Kidney (tissue), 14 donors: ENCODE measurements around the gene NDUFA11. TPM values are rescaled to one million over a fixed set of nuclear protein-coding genes. Genes with fewer than 3 reads are reported as not detected.

Experiments
- DNase-seq, 5 donors: peaks; one replicate each; pipeline ENCODE4 v3.0.0-alpha.2; 2013 to 2020
- FAIRE-seq: peaks from 2 replicates; lab custom pipeline; 2012; peaks lifted over from hg19 to GRCh38; lab: Jason Lieb, UNC
- H3K27ac ChIP-seq, 2 donors: one replicate each; pipeline ENCODE4 v1.7.0; 2013; ENCODE audit warnings: low read depth in 2 of 2, low read length in 2 of 2, inconsistent platforms in 1 of 2
- H3K27me3 ChIP-seq: one replicate; pipeline ENCODE4 v1.7.1; 2013; ENCODE audit warnings: low read length, inconsistent platforms; ENCODE audit not compliant: control insufficient read depth, insufficient read depth
- H3K36me3 ChIP-seq, 3 donors: one replicate each; pipeline versions ENCODE4 v1.7.0 to v1.7.1; 2013; ENCODE audit warnings: low read length in 3 of 3, control low read depth in 1 of 3, inconsistent platforms in 1 of 3; ENCODE audit not compliant: insufficient read depth in 3 of 3, control insufficient read depth in 2 of 3
- H3K4me1 ChIP-seq, 3 donors: one replicate each; pipeline versions ENCODE4 v1.7.0 to v1.7.1; 2013; ENCODE audit warnings: low read length in 3 of 3, inconsistent platforms in 1 of 3, low read depth in 1 of 3; ENCODE audit not compliant: control insufficient read depth in 2 of 3, insufficient read depth in 2 of 3
- H3K4me3 ChIP-seq, 3 donors: one replicate each; pipeline versions ENCODE4 v1.7.0 to v1.8.1; 2013; ENCODE audit warnings: low read length in 3 of 3, control low read depth in 1 of 3, inconsistent platforms in 1 of 3
- H3K9ac ChIP-seq, 3 donors: one replicate each; pipeline versions ENCODE4 v1.7.0 to v1.7.1; 2013; ENCODE audit warnings: low read length in 3 of 3, control low read depth in 1 of 3, inconsistent platforms in 1 of 3
- H3K9me3 ChIP-seq, 3 donors: one replicate each; pipeline versions ENCODE4 v1.7.0 to v1.7.1; 2013; ENCODE audit warnings: low read length in 3 of 3, control low read depth in 1 of 3, inconsistent platforms in 1 of 3; ENCODE audit not compliant: control insufficient read depth in 2 of 3, insufficient read depth in 1 of 3
- intact Hi-C: fragments of 100-400 bp; cut with DNase I; formaldehyde crosslinking; loops from one replicate; pipeline ENCODE4 v1.11.1; 2022
- polyA plus RNA-seq: library from polyadenylated mRNA; stranded (reverse); fragments of 350-450 nt; fragmentation: Illumina TruSeq; extraction: RNeasy Lipid Tissue Mini Kit (QIAGEN cat#74804); gene quantifications from one replicate; pipeline ENCODE4 v1.2.3, GENCODE V29; 2014; ENCODE audit warnings: low read depth, low replicate concordance; ENCODE audit not compliant: insufficient read depth
- total RNA-seq: library from RNA; stranded (reverse); fragmentation: NEBNext Ultra II Directional; extraction: Animal tissue kit (Norgen Biotek cat#: 25700); gene quantifications from one replicate; pipeline ENCODE4 v1.2.1, GENCODE V29; 2021
- TF ChIP-seq, protein P1 (sequence below): IDR thresholded peaks from 3 replicates; pipeline ENCODE4 v1.5.1; 2012; ENCODE audit warnings: mild to moderate bottlenecking, moderate library complexity, borderline replicate concordance; ENCODE audit not compliant: insufficient read depth; ENCODE audit errors: extremely low read depth
- donor health status: control.
- donor health status: control.
- donor health status: control.
- donor health status: control.
- donor health status: control.
- donor health status: DM: yes; HTN: yes; CAD: no.
- donor health status: Normal renal cell carcinoma (clear cell type).

NDUFA11 gene
- total and polyA plus RNA-seq, 2 donors from 2014 or later = 200 to 763 TPM

DNA sequence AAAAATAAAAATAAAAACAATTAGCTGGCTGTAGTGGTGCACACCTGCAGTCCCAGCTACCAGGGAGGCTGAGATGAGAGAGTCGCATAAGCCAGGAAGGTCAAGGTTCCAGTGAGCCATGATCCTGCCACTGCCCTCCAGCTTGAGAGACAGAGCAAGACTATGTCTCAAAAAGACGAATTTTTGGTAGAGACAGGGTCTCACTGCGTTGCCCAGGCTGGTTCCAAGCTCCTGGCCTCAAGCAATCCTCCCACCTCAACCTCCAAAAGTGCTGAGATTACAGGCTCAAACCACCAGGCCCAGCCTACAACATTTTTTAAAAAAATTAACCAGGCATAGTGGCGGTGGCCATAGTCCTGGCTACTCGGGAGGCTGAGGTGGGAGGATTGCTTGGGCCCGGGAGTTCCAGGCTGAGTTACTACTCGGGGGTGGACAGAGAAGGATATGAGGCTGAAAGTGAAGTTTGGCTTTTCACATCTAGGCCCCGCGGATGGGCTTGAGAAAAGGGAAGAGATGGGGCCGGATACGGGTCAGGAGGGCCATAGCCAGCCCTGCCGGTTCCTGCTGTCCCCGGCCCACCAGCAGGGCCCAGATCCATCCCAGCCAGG is 10.2 kb downstream of the NDUFA11 start:
- no peak overlapping the region for H3K4me3 ChIP-seq
- FAIRE-seq = no peak
- no peak for DNase-seq
- no peak overlapping the region for H3K9ac ChIP-seq
- intact Hi-C loops = loop anchor here (10.0 kb wide), 1 partner anchor 89 kb away; the partner anchor contains the start of gene NRTN
- peaks cover 0 to 4% (median 0%) of the 10 kb centered on the region in 3 donors for H3K36me3 ChIP-seq
- H3K27ac ChIP-seq = no peak overlapping the region
- H3K4me1 ChIP-seq = peaks cover 0 to 13% (median 9%) of the 10 kb centered on the region in 3 donors
- H3K9me3 ChIP-seq = no peaks in the 10 kb centered on the region
- H3K27me3 ChIP-seq = no peaks in the 10 kb centered on the region
- TF ChIP-seq, protein P1, sequence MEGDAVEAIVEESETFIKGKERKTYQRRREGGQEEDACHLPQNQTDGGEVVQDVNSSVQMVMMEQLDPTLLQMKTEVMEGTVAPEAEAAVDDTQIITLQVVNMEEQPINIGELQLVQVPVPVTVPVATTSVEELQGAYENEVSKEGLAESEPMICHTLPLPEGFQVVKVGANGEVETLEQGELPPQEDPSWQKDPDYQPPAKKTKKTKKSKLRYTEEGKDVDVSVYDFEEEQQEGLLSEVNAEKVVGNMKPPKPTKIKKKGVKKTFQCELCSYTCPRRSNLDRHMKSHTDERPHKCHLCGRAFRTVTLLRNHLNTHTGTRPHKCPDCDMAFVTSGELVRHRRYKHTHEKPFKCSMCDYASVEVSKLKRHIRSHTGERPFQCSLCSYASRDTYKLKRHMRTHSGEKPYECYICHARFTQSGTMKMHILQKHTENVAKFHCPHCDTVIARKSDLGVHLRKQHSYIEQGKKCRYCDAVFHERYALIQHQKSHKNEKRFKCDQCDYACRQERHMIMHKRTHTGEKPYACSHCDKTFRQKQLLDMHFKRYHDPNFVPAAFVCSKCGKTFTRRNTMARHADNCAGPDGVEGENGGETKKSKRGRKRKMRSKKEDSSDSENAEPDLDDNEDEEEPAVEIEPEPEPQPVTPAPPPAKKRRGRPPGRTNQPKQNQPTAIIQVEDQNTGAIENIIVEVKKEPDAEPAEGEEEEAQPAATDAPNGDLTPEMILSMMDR = no peak

DNA sequence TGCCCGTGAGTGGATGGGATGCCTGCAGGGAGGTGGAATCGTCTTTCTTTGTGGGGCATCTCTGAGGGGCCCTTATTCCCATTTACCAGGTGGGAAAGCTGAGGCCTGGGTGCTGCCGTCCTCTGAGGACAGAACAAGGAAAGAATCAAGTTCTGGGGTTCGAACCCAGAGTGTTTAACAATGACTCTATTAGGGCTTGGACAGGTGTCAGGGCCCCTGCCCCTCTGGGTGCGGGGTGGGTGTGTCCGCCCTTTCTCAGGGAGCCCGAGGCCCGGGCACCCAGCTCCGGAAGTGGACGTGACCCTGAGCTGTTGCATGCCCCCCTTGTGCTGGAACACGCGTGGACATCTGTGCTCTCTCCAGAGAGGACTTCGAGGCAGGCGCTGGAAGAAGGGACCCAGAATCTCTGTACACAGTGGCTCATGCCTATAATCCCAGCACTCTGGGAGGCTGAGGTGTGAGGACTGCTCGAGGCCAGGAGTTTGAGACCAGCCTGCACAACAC is 10.8 kb downstream of the NDUFA11 start:
- no peak overlapping the region for H3K27ac ChIP-seq
- TF ChIP-seq, protein P1 = no peak
- H3K4me1 ChIP-seq = peaks cover 0 to 13% (median 9%) of the 10 kb centered on the region in 3 donors
- no peaks in the 10 kb centered on the region for H3K9me3 ChIP-seq
- H3K27me3 ChIP-seq = no peaks in the 10 kb centered on the region
- H3K4me3 ChIP-seq = no peak overlapping the region
- peaks cover 0 to 4% (median 0%) of the 10 kb centered on the region in 3 donors for H3K36me3 ChIP-seq
- no peak for FAIRE-seq
- intact Hi-C loops = loop anchor here (10.0 kb wide), 1 partner anchor 88 kb away; the partner anchor contains the start of gene NRTN
- no peak overlapping the region for H3K9ac ChIP-seq
- DNase-seq = no peak

DNA sequence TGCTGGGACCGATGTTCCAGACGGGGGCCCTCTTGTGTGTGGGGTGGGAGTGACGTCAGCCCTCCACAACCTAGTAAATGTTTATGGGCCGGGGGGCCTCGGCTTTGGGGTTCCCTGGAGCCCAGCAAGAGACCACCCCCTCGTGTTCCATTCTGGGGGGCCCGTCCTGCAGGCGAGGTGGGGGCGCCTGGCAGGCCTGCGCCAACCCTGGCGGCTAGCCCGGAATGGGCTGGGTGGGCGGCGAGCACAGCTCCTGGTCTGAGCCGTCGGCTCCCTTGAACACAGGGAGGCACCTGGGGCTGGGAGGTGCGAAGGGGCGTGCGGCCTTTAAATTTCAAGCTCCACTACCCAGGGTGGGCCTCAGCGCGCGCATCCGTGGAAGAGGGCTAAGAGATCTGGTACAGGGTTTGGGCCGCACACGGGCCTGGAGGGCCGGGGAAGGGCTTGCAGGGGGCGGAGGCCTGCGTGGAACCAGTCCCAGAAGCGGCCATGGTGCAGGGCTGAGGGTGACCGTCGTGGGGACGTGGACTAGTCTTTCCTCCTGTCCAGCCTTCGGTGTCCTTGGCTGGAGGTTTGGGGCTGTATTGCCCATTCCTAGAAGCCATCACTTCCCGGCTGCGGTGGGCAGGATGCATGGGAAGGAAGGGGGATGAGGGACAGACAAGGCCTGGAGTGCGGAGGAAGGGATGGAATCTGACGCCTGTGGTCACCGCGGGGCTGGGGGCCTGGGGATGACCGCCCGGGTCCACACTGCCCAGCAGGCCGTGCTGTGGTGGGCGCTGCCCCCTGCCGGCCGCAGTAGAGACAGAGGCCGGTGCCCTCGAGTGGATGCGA is 11.4 kb downstream of the NDUFA11 start:
- Histone ChIP-seq H3K27ac (no peak overlapping the region), H3K4me3 (no peak overlapping the region), H3K9me3 (no peaks in the 10 kb centered on the region), H3K27me3 (no peaks in the 10 kb centered on the region), H3K9ac (peak overlapping the region in 1 of 3 donors; percentile 34), H3K36me3 (peaks cover 0 to 4% (median 0%) of the 10 kb centered on the region in 3 donors), H3K4me1 (peaks cover 0 to 13% (median 9%) of the 10 kb centered on the region in 3 donors)
- TF ChIP-seq, protein P1 = peak; percentile 71
- peak in 4 of 5 donors; percentile 79 to 88 (median 84) for DNase-seq
- intact Hi-C loops = loop anchor here (10.0 kb wide), 1 partner anchor 87 kb away; the partner anchor contains the start of gene NRTN
- FAIRE-seq = no peak
